Subcutaneous adipose tissue (tissue), 4 donors: ENCODE results near the gene SCMH1. TPM values are rescaled to one million over a fixed set of nuclear protein-coding genes. Genes with fewer than 3 reads are reported as not detected.

Source experiments
- CTCF ChIP-seq: fragments of 450-650 bp; IDR thresholded peaks from one replicate; pipeline ENCODE4 v1.5.1; 2016; ENCODE audit warnings: low read depth, mild to moderate bottlenecking, control low read depth, antibody characterized with exemption, moderate library complexity
- total RNA-seq, 4 donors: library from RNA; depleted of rRNA; stranded (reverse); fragments of >200 nt; gene quantifications; one replicate each; pipeline ENCODE4 v1.1.0, GENCODE V29; 2016

Gene SCMH1
- total RNA-seq, 4 donors from 2014 or later = 27.7 to 47.3 (median 46.1) TPM

GRCh38 chr1:41144285-41144684, 97.8 kb downstream of the SCMH1 start:
- TF ChIP-seq CTCF = no peak

- no peak for TF ChIP-seq CTCF
These were observed 103.6 kb downstream of the SCMH1 start for GRCh38 chr1:41138549-41138948.

- TF ChIP-seq CTCF = no peak
These were observed 106.7 kb downstream of the SCMH1 start for GRCh38 chr1:41135196-41135947.

GRCh38 chr1:41122851-41123518, 119.1 kb downstream of the SCMH1 start:
- no peak for TF ChIP-seq CTCF

GRCh38 chr1:41122148-41122547, 120.0 kb downstream of the SCMH1 start:
- TF ChIP-seq CTCF = no peak

GRCh38 chr1:41118645-41119044, 123.5 kb downstream of the SCMH1 start:
- no peak for TF ChIP-seq CTCF

- no peak for TF ChIP-seq CTCF
These were observed 131.4 kb downstream of the SCMH1 start for GRCh38 chr1:41110736-41111135.
